Measurements from ENCODE around the gene CRKL. TPM values are rescaled to one million over a fixed set of nuclear protein-coding genes. Genes with fewer than 3 reads are reported as not detected.

The CRKL gene
- total RNA-seq, 1 donor from 2014 or later: 91.0 TPM

DNA sequence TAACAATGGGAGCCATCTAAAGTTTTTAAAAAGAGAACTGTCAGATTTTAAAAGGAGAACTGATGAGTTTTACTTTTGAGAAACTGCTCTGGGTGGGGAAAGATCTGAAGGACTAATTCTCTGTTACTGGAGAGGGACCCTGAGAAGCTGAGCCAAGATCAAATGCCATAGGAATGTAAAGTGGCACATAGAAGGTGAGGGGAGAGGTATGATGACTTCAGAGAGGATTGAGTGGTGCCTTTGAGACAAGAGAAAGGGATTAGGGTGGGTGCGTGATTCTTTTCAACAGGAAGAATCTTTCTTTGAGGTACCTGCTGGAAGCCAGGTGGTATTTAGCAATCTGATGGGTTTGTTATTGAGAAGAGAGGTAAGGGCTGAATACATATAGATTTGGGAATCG is 9.0 kb downstream of the CRKL start:
- Histone ChIP-seq H2AFZ (replicated peaks) (no peak overlapping the region), H3K27me3 (no peaks in the 10 kb centered on the region), H3F3A (ENCODE audit: low read depth) (peaks cover 38% of the 10 kb centered on the region), H3K27ac (peak overlapping the region; percentile 57), H3K36me3 (peaks cover 6% of the 10 kb centered on the region), H3K9ac (no peak overlapping the region), H4K20me1 (ENCODE audit: low read depth) (peaks cover 96% of the 10 kb centered on the region), H3K4me3 (no peak overlapping the region), H3K4me1 (peaks cover 22% of the 10 kb centered on the region), H3K4me2 (peak overlapping the region; percentile 24), H3K9me3 (ENCODE audit: low read depth) (no peaks in the 10 kb centered on the region), H3K79me2 (ENCODE audit: low read depth) (peaks cover 100% of the 10 kb centered on the region)
- H3K27me3 Mint-ChIP-seq (ENCODE audit: insufficient read depth, low read depth): peaks cover 6% of the 10 kb centered on the region
- peaks cover 33% of the 10 kb centered on the region for H3K36me3 Mint-ChIP-seq
- no peak for DNase-seq (ENCODE audit: low spot score)
- no peak overlapping the region for H3K27ac Mint-ChIP-seq
- no peak overlapping the region for H3K4me3 Mint-ChIP-seq
- H3K4me1 Mint-ChIP-seq: peaks cover 21% of the 10 kb centered on the region
- TF ChIP-seq EZH2 (IDR thresholded peaks at IDR 0.05) (no peak), EZH2phosphoT487 (IDR thresholded peaks at IDR 0.05) (no peak), CTCF (IDR thresholded peaks at IDR 0.05) (no peak)
- H3K9me3 Mint-ChIP-seq: peaks cover 12% of the 10 kb centered on the region

DNA sequence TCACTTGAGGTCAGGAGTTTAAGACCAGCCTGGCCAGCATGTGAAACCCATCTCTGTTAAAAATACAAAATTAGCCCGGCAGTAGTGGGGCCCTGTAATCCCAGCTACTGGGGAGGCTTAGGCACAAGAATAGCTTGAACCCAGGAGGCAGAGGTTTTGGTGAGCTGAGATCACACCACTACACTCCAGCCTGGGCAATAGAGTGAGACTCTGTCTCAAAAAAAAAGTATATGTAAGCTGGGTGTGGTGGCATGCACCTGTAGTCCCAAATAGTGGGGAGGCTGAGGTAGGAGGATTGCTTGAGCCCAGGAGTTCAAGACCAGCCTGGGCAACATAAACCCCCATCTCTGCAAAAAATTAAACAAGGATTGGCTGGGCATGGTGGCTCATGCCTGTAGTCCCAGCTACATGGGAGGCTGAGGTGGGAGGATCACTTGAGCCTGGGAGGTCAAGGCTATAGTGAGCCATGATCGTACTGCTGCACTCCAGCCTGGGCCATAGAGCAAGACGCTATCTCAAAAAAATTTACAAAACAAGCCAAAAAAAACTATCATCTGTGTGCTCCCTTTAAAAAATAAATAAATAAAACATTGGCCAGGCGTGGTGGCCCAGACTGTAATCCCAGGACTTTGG is 10.8 kb downstream of the CRKL start:
- no peak for TF ChIP-seq EZH2phosphoT487 (IDR thresholded peaks at IDR 0.05)
- TF ChIP-seq EZH2 (IDR thresholded peaks at IDR 0.05): no peak
- no peak for TF ChIP-seq CTCF (IDR thresholded peaks at IDR 0.05)
- no peak overlapping the region for H3K27ac Mint-ChIP-seq
- Histone ChIP-seq H3K4me3 (no peak overlapping the region), H3K27ac (no peak overlapping the region), H3K4me2 (no peak overlapping the region), H3K79me2 (ENCODE audit: low read depth) (peaks cover 100% of the 10 kb centered on the region), H3K9ac (no peak overlapping the region), H3K36me3 (peaks cover 6% of the 10 kb centered on the region), H3K9me3 (ENCODE audit: low read depth) (no peaks in the 10 kb centered on the region), H4K20me1 (ENCODE audit: low read depth) (peaks cover 96% of the 10 kb centered on the region), H3K27me3 (no peaks in the 10 kb centered on the region), H3K4me1 (peaks cover 21% of the 10 kb centered on the region), H3F3A (ENCODE audit: low read depth) (peaks cover 32% of the 10 kb centered on the region), H2AFZ (replicated peaks) (no peak overlapping the region)
- H3K36me3 Mint-ChIP-seq: peaks cover 31% of the 10 kb centered on the region
- H3K4me3 Mint-ChIP-seq: no peak overlapping the region
- H3K27me3 Mint-ChIP-seq (ENCODE audit: insufficient read depth, low read depth): peaks cover 6% of the 10 kb centered on the region
- peaks cover 13% of the 10 kb centered on the region for H3K4me1 Mint-ChIP-seq
- DNase-seq (ENCODE audit: low spot score): no peak
- peaks cover 8% of the 10 kb centered on the region for H3K9me3 Mint-ChIP-seq

GRCh38 chr22:20928573-20928967 is 11.4 kb downstream of the CRKL start:
- Histone ChIP-seq H3K9ac (no peak overlapping the region), H3K4me2 (no peak overlapping the region), H3K4me3 (no peak overlapping the region), H3K27me3 (no peaks in the 10 kb centered on the region), H3F3A (ENCODE audit: low read depth) (peaks cover 31% of the 10 kb centered on the region), H3K4me1 (peaks cover 21% of the 10 kb centered on the region), H3K9me3 (ENCODE audit: low read depth) (no peaks in the 10 kb centered on the region), H4K20me1 (ENCODE audit: low read depth) (peaks cover 96% of the 10 kb centered on the region), H3K27ac (no peak overlapping the region), H3K36me3 (peaks cover 7% of the 10 kb centered on the region), H2AFZ (replicated peaks) (no peak overlapping the region), H3K79me2 (ENCODE audit: low read depth) (peaks cover 100% of the 10 kb centered on the region)
- H3K27me3 Mint-ChIP-seq (ENCODE audit: insufficient read depth, low read depth): peaks cover 6% of the 10 kb centered on the region
- H3K9me3 Mint-ChIP-seq: peaks cover 8% of the 10 kb centered on the region
- H3K27ac Mint-ChIP-seq: no peak overlapping the region
- TF ChIP-seq CTCF (IDR thresholded peaks at IDR 0.05): no peak
- TF ChIP-seq EZH2 (IDR thresholded peaks at IDR 0.05): no peak
- no peak for DNase-seq (ENCODE audit: low spot score)
- peaks cover 31% of the 10 kb centered on the region for H3K36me3 Mint-ChIP-seq
- H3K4me3 Mint-ChIP-seq: no peak overlapping the region
- peaks cover 13% of the 10 kb centered on the region for H3K4me1 Mint-ChIP-seq

Data from neural progenitor cell (in vitro differentiated cells).